Endothelial cell of umbilical vein (primary cell): ENCODE results near the gene AQP2. TPM values are rescaled to one million over a fixed set of nuclear protein-coding genes. Genes with fewer than 3 reads are reported as not detected.

Source experiments
- BruUV-seq: library from RNA; stranded (reverse); fragments of 400-500 nt; replicated peaks from 2 replicates; lab custom pipeline; 2021; lab: Mats Ljungman, UMichigan
- CTCF ChIA-PET: fragments of 300-600, 350-600 bp; sonication (Branson Sonifier 250); formaldehyde crosslinking; loops from one replicate; lab custom pipeline; 2021; ENCODE audit warnings: antibody characterized with exemption, inconsistent platforms; lab: Charles Lee
- POLR2A ChIA-PET: fragments of 300-600, 350-600 bp; sonication (Branson Sonifier 250); formaldehyde crosslinking; loops from one replicate; lab custom pipeline; 2021; ENCODE audit warnings: antibody characterized with exemption, inconsistent platforms; lab: Charles Lee
- DNase-seq: peaks from one replicate; pipeline ENCODE4 v3.0.0-alpha.2; 2011; ENCODE audit warnings: low read depth, low spot score
- FAIRE-seq: peaks from 2 replicates; lab custom pipeline; 2011; peaks lifted over from hg19 to GRCh38; lab: Jason Lieb, UNC
- H2AFZ ChIP-seq: 2 replicates; pipeline ENCODE4 v1.6.0; 2012; ENCODE audit warnings: low read depth, low read length, control low read depth, inconsistent platforms
- H3K27ac ChIP-seq: 2 replicates; pipeline ENCODE4 v1.5.1; 2011; ENCODE audit warnings: low read depth, mild to moderate bottlenecking, control low read depth, low read length, moderate library complexity; ENCODE audit not compliant: insufficient read depth
- H3K27me3 ChIP-seq, 2 experiments: 2 replicates each; pipeline versions ENCODE4 v1.6.0 to v1.6.1; 2011; ENCODE audit warnings: low read length in 2 of 2, mixed read lengths in 1 of 2; ENCODE audit not compliant: control insufficient read depth in 2 of 2, insufficient read depth in 2 of 2
- H3K36me3 ChIP-seq, 2 experiments: 2 replicates in 1 of 2; 3 replicates in 1 of 2; pipeline ENCODE4 v1.5.1; 2011; ENCODE audit warnings: low read length in 2 of 2, mild to moderate bottlenecking in 1 of 2, moderate library complexity in 1 of 2; ENCODE audit not compliant: control insufficient read depth in 2 of 2, insufficient read depth in 2 of 2; ENCODE audit errors: extremely low read depth in 1 of 2
- H3K4me1 ChIP-seq: 3 replicates; pipeline ENCODE4 v1.5.1; 2011; ENCODE audit warnings: mild to moderate bottlenecking, low read length; ENCODE audit not compliant: control insufficient read depth, insufficient read depth; ENCODE audit errors: extremely low read depth
- H3K4me2 ChIP-seq: 2 replicates; pipeline ENCODE4 v1.6.1; 2011; ENCODE audit warnings: low read length, control low read depth, mixed read lengths; ENCODE audit not compliant: insufficient read depth
- H3K4me3 ChIP-seq, 3 experiments: fragments of 200-600 bp in 1 of 3; sonication (generic), shearing (Covaris generic) in 1 of 3; replicated peaks in 1 of 3; 2 replicates each; pipeline ENCODE4 v1.5.1; 2011 to 2016; ENCODE audit warnings: control low read depth in 3 of 3, low read length in 3 of 3, mild to moderate bottlenecking in 2 of 3, inconsistent platforms in 1 of 3, low read depth in 1 of 3, moderate library complexity in 1 of 3; ENCODE audit not compliant: insufficient read depth in 1 of 3
- H3K79me2 ChIP-seq: 2 replicates; pipeline ENCODE4 v1.6.0; 2012; ENCODE audit warnings: low read length, inconsistent platforms; ENCODE audit not compliant: control insufficient read depth, insufficient read depth
- H3K9ac ChIP-seq: replicated peaks from 2 replicates; pipeline ENCODE3; 2011; ENCODE audit warnings: low read length, control low read depth; ENCODE audit not compliant: insufficient read depth; ENCODE audit errors: extremely low read depth
- H3K9me1 ChIP-seq: replicated peaks from 3 replicates; pipeline ENCODE4 v1.6.0; 2011; ENCODE audit warnings: mild to moderate bottlenecking, low read length; ENCODE audit not compliant: control insufficient read depth, insufficient read depth; ENCODE audit errors: extremely low read depth
- H3K9me3 ChIP-seq: replicated peaks from 2 replicates; pipeline ENCODE4 v1.5.1; 2012; ENCODE audit warnings: low read length, inconsistent platforms; ENCODE audit not compliant: control insufficient read depth, insufficient read depth
- H4K20me1 ChIP-seq: replicated peaks from 2 replicates; pipeline ENCODE3; 2011; ENCODE audit warnings: mild to moderate bottlenecking, low read length; ENCODE audit not compliant: control insufficient read depth, insufficient read depth; ENCODE audit errors: extremely low read depth
- CTCF ChIP-seq, 2 donors: IDR thresholded peaks; 1 replicate in 1 of 2; 2 replicates in 1 of 2; pipeline ENCODE4 v1.5.1; 2011; ENCODE audit warnings: low read length in 2 of 2, mild to moderate bottlenecking in 2 of 2, moderate library complexity in 2 of 2, control low read depth in 1 of 2, inconsistent platforms in 1 of 2, low read depth in 1 of 2; ENCODE audit not compliant: insufficient read depth in 1 of 2; ENCODE audit errors: extremely low read depth in 1 of 2
- EZH2 ChIP-seq: IDR thresholded peaks from 2 replicates; pipeline ENCODE4 v1.6.1; 2012; ENCODE audit warnings: borderline replicate concordance, low read depth, mild to moderate bottlenecking, moderate library complexity, low read length, inconsistent platforms; ENCODE audit not compliant: severe bottlenecking
- FOS ChIP-seq: IDR thresholded peaks from 2 replicates; pipeline ENCODE4 v1.6.1; 2011; ENCODE audit warnings: mild to moderate bottlenecking, low read length, moderate library complexity, borderline replicate concordance; ENCODE audit not compliant: insufficient read depth
- GATA2 ChIP-seq: IDR thresholded peaks from 2 replicates; pipeline ENCODE4 v1.7.0; 2011; ENCODE audit warnings: low read depth, mild to moderate bottlenecking, moderate library complexity, mixed read lengths, low read length; ENCODE audit not compliant: insufficient read length, insufficient read depth
- JUN ChIP-seq: IDR thresholded peaks from 2 replicates; pipeline ENCODE4 v1.6.1; 2011; ENCODE audit warnings: borderline replicate concordance, low read depth; ENCODE audit not compliant: insufficient read length, insufficient read depth
- MAX ChIP-seq: IDR thresholded peaks from 2 replicates; pipeline ENCODE4 v1.6.1; 2011; ENCODE audit not compliant: insufficient read depth, insufficient read length
- MYC ChIP-seq: IDR thresholded peaks from one replicate; pipeline ENCODE4 v1.6.1; 2011; ENCODE audit warnings: mild to moderate bottlenecking, low read depth, low read length
- POLR2A ChIP-seq: IDR thresholded peaks from 2 replicates; pipeline ENCODE4 v1.6.1; 2012; ENCODE audit warnings: low read depth, mild to moderate bottlenecking, control low read depth, low read length
- POLR2AphosphoS5 ChIP-seq: IDR thresholded peaks from 2 replicates; pipeline ENCODE4 v1.6.1; 2012; ENCODE audit warnings: low read depth, mild to moderate bottlenecking, control low read depth, low read length, moderate library complexity; ENCODE audit not compliant: insufficient read depth
- dilution Hi-C: fragments of 300-500 bp; cut with MboI; formaldehyde crosslinking; loops from one replicate; pipeline ENCODE4 v1.15.0; 2019; ENCODE audit warnings: low sequenced_read_pairs; ENCODE audit not compliant: extremely low pct_ligation_motif_present
- intact Hi-C: fragments of 100-400 bp; cut with micrococcal nuclease; formaldehyde crosslinking; loops from one replicate; pipeline ENCODE4 v1.10.0; 2022
- polyA plus RNA-seq, 4 experiments: library from polyadenylated mRNA; depleted of rRNA in 3 of 4; stranded (reverse) in 3 of 4; unstranded in 1 of 4; fragments of >200 nt; gene quantifications; 2 replicates each; pipeline versions ENCODE4 v1.2.1 to v1.2.3, GENCODE V29; 2011 to 2012; ENCODE audit warnings: missing spikeins in 1 of 4
- total RNA-seq: library from RNA; stranded (reverse); gene quantifications from 2 replicates; pipeline ENCODE4 v1.2.3, GENCODE V29; 2021

The AQP2 gene
- total and polyA plus RNA-seq, 2 donors (not counting 3 experiments of a cell fraction or from before 2014, with no cell fraction given), result not detected

- Histone ChIP-seq H3K27me3 (no peaks in the 10 kb centered on the region), H3K9ac (no peak overlapping the region), H3K4me3 (no peak overlapping the region), H3K4me2 (no peak overlapping the region), H3K9me1 (no peaks in the 10 kb centered on the region), H3K36me3 (no peaks in the 10 kb centered on the region), H3K4me1 (no peaks in the 10 kb centered on the region), H3K79me2 (no peaks in the 10 kb centered on the region), H4K20me1 (no peaks in the 10 kb centered on the region), H3K9me3 (no peaks in the 10 kb centered on the region), H3K27ac (no peak overlapping the region), H2AFZ (no peak overlapping the region)
- no peak for TF ChIP-seq POLR2AphosphoS5
- no peak for TF ChIP-seq POLR2A
- TF ChIP-seq EZH2, result no peak
- no peak for TF ChIP-seq MAX
- TF ChIP-seq MYC, result no peak
- TF ChIP-seq FOS, result no peak
- no peak for TF ChIP-seq CTCF (IDR thresholded peaks at IDR 0.05; ENCODE audit: extremely low read depth in 1 of 2, insufficient read depth in 1 of 2, low read depth in 1 of 2, low read length in 2 of 2)
- no peak for TF ChIP-seq GATA2
- TF ChIP-seq JUN, result no peak
- dilution Hi-C loops (no loop called here), intact Hi-C loops (no loop called here)
- no peak for FAIRE-seq
- ChIA-PET CTCF (interaction anchor here (0.8 to 1.6 kb wide), 3 partner anchors 10 to 62 kb away, joined by 3 to 4 read pairs (median 3); no protein-coding TSS in a partner anchor), POLR2A (interaction anchor here (0.6 kb wide), 1 partner anchor 22 kb away, joined by 9 read pairs; no protein-coding TSS in a partner anchor)
- BruUV-seq, result no TSS peak
- no peak for DNase-seq
Measured at GRCh38 chr12:49929581-49929980, 21.0 kb upstream of the AQP2 start.
